Measurements from ENCODE around the gene ADAMTS1.

ADAMTS1 gene

DNA sequence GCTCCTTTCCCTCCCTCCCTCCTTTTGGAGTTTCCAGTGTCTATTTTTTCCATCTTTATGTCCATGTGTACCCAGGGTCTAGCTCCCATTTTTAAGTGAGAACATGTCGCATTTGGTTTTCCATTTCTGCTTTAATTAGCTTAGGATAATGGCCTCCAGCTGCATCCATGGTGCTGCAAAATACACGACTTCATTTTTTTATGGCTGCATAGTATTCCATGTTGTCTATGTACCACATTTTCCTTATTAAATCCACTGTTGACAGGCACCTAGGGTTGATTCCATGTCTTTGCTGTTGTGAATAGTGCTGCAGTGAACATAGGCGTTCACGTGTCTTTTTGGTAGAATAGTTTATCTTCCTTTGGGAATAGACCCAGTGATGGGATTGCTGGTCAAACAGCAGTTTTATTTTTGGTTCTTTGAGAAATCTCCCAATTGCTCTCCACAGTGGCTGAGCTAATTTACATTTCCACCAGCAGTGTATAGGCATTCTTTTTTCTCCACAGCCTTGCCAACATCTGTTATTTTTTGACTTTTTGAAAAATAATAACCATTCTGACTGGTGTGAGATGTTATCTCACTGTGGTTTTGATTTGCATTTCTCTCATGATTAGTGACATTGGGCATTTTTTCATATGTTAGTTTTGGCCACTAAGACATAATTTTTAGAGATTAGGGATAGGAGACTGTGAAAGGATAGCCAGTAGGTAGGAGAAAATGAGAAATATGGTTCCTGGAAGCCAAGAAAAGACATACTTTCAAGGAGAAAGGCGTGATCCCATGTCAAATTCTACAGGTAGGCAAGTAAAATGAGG, 50.4 kb downstream of the ADAMTS1 start:
- no peak for DNase-seq (ENCODE audit: insufficient read length)
- TF ChIP-seq TAF1 (IDR thresholded peaks at IDR 0.05; ENCODE audit: borderline replicate concordance, low read depth, low read length), result no peak
- TF ChIP-seq POLR2A (IDR thresholded peaks at IDR 0.05; ENCODE audit: low read depth, low read length), result no peak
- no peak for TF ChIP-seq POLR2AphosphoS5 (IDR thresholded peaks at IDR 0.05; ENCODE audit: low read depth, low read length)
- no peak for FAIRE-seq

- no peak for TF ChIP-seq POLR2A (IDR thresholded peaks at IDR 0.05; ENCODE audit: low read depth, low read length)
- no peak for TF ChIP-seq POLR2AphosphoS5 (IDR thresholded peaks at IDR 0.05; ENCODE audit: low read depth, low read length)
- no peak for TF ChIP-seq TAF1 (IDR thresholded peaks at IDR 0.05; ENCODE audit: borderline replicate concordance, low read depth, low read length)
- FAIRE-seq (no peak), DNase-seq (ENCODE audit: insufficient read length) (no peak)
These were observed 54.9 kb downstream of the ADAMTS1 start for GRCh38 chr21:26790296-26790695.

DNA sequence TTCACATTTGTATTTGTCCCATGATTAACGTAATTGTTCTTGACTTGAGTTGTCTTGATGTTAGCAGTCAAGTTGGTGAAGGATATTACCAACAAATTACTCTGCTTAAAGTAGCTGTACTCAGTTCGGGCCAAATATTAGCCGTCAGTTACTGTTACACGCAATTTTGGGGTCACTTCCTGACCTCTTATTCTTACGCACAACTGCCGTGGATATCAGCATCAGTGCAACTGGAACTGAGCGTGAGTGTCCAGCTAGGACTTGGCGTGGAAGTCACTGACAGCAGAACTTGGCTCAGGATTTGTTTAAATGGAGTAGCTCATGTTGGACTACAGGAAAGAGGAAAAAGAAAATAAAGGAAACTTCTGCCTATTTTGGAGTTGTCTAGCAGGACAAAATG, 56.4 kb downstream of the ADAMTS1 start:
- FAIRE-seq (no peak), DNase-seq (ENCODE audit: insufficient read length) (no peak)
- TF ChIP-seq POLR2AphosphoS5 (IDR thresholded peaks at IDR 0.05; ENCODE audit: low read depth, low read length), result no peak
- no peak for TF ChIP-seq TAF1 (IDR thresholded peaks at IDR 0.05; ENCODE audit: borderline replicate concordance, low read depth, low read length)
- no peak for TF ChIP-seq POLR2A (IDR thresholded peaks at IDR 0.05; ENCODE audit: low read depth, low read length)

All from GM12892 (cell line).